Frontal cortex (tissue), 4 donors: ENCODE data around the gene VPS11. TPM values are rescaled to one million over a fixed set of nuclear protein-coding genes. Genes with fewer than 3 reads are reported as not detected.

Source experiments
- DNase-seq, 2 donors: peaks; one replicate each; pipeline ENCODE4 v3.0.0; 2012; ENCODE audit warnings: low spot score in 2 of 2
- FAIRE-seq: peaks from 2 replicates; lab custom pipeline; 2012; peaks lifted over from hg19 to GRCh38; lab: Jason Lieb, UNC
- total RNA-seq: library from RNA; depleted of rRNA; stranded (reverse); fragments of >200 nt; gene quantifications from one replicate; pipeline ENCODE4 v1.2.3, GENCODE V29; 2014
- donor health status: control.
- donor health status: control.
- donor health status: control.

Gene VPS11
- total RNA-seq, 1 donor from 2014 or later = 26.1 TPM

GRCh38 chr11:119116601-119117000, 49.0 kb downstream of the VPS11 start:
- DNase-seq = no peak
- FAIRE-seq = no peak

DNA sequence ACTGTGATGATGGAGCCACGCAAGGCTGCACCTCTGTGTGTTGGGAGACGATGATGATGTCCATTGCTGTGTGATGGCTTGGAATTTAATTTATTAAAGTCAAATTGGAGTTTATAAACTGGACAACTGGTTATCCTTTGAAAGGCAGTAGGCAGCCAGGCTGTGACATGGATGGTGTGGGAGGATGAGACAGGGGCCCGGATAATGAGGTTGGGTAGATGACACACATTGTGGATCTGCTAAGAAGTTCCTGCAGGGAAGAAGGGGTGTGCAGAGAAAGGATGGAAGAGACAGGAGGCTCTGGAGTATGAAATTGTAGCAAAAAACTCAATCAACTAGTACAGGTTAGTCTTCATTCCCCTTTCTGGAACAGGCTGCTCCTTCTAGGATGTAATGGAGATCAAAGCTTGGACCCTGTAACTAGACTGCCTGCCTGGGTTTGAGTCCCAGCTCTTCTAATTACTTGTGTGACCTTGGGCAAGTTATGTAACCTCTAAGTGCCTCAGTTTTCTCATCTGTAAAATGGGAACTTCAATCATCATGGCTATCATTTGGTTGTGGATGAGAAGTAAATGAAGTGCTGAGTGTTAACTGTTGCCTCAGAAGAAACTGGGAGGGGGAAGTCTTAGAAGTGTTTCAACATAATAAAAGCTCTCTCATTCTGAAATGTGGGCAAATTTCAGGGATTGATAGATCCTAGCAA, 49.5 kb downstream of the VPS11 start:
- no peak for DNase-seq
- no peak for FAIRE-seq

DNA sequence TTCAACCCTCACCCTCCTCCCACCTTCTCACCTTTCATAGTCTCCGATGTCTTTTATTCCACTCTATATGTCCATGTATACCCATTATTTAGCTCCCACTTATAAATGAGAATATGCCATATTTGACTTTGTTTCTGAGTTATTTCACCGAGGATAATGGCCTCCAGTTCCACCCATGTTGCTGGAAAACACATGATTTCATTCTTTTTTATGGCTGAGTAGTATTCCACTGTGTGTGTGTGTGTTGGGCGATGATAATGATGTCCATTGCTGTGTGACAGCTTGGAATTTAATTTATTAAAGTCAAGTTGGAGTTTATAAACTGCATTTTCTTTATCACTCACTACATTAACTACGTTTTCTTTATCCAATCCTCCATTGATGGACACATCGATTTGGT, 50.6 kb downstream of the VPS11 start:
- DNase-seq = no peak
- FAIRE-seq = no peak

GRCh38 chr11:119118946-119119345, 51.3 kb downstream of the VPS11 start:
- FAIRE-seq = no peak
- no peak for DNase-seq

GRCh38 chr11:119120639-119121007, 53.0 kb downstream of the VPS11 start:
- DNase-seq = no peak
- no peak for FAIRE-seq

GRCh38 chr11:119121008-119121810, 53.6 kb downstream of the VPS11 start, which contains the start of gene HINFP:
HINFP (plus strand) TSS chr11:119121580; CDS start chr11:119126945, 5,365 bp downstream.
- DNase-seq (peak; percentile 93 to 98), FAIRE-seq (no peak)

- DNase-seq = no peak
These were observed 54.1 kb downstream of the VPS11 start for GRCh38 chr11:119121811-119122124.

DNA sequence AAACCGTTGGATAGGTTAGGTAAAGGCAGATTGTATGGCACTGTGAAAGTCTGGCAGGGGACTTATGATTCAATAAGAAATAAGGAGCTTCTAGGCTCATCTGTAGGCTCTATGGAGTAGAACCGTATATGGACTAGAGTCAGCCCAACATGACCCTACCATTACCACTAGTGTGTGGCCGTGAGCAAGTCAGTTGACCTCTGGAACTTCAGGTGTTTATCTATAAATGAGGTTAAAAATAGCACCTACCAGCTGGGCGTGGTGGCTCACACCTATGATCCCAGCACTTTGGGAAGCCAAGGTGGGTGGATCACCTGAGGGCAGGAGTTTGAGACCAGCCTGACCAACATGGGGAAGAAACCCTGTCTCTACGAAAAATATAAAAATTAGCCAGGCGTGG, 58.2 kb downstream of the VPS11 start:
- DNase-seq (no peak), FAIRE-seq (no peak)

More at GRCh38 chr11:119121811-119122124, 54.1 kb downstream of the VPS11 start:
- FAIRE-seq = no peak

GRCh38 chr11:119126675-119127268, 59.2 kb downstream of the VPS11 start:
- no peak for FAIRE-seq
- DNase-seq = no peak

DNA sequence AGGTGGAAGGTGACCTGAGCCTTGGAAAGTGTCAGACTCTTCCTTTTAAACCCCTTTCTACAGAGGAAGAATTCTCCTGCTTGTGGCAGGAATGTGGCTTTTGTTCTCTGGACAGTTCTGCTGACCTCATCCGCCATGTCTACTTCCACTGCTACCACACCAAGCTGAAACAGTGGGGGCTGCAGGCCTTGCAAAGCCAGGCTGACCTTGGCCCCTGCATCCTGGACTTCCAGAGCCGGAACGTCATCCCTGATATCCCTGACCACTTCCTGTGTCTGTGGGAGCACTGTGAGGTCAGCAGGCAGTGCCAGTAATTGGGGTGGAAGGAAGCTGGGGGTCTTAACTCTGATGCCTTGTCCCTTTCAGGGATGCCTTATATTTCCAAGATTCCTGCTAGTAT, 63.0 kb downstream of the VPS11 start:
- DNase-seq (no peak), FAIRE-seq (no peak)

Other genes with a start within 250 kb of the VPS11 start
- gene CXCR5, start 183.9 kb upstream of the VPS11 start, total RNA-seq = not detected
- 8.6 TPM for gene BCL9L, start 141.9 kb upstream of the VPS11 start, total RNA-seq
- gene UPK2, start 111.5 kb upstream of the VPS11 start, total RNA-seq = not detected
- not detected for gene FOXR1, start 96.1 kb upstream of the VPS11 start, total RNA-seq
- gene CENATAC, start 69.7 kb upstream of the VPS11 start, total RNA-seq = 23.6 TPM
- 1,027 TPM for gene RPS25, start 49.5 kb upstream of the VPS11 start, total RNA-seq
- 68.1 TPM for gene TRAPPC4, start 49.1 kb upstream of the VPS11 start, total RNA-seq
- 7.7 TPM for gene SLC37A4, start 36.9 kb upstream of the VPS11 start, total RNA-seq
- gene HYOU1, start 10.6 kb upstream of the VPS11 start, total RNA-seq = 44.0 TPM
- 3.7 TPM for gene HMBS, start 17.1 kb downstream of the VPS11 start, total RNA-seq
- gene DPAGT1, start 34.0 kb downstream of the VPS11 start, total RNA-seq = 5.3 TPM
- 11.4 TPM for gene C2CD2L, start 39.5 kb downstream of the VPS11 start, total RNA-seq
- 24.5 TPM for gene HINFP, start 53.8 kb downstream of the VPS11 start, total RNA-seq
- gene ABCG4, start 81.2 kb downstream of the VPS11 start, total RNA-seq = 2.0 TPM
- 2.0 TPM for gene NLRX1, start 100.9 kb downstream of the VPS11 start, total RNA-seq
- not detected for gene NHERF4, start 117.7 kb downstream of the VPS11 start, total RNA-seq
- gene CBL, start 138.5 kb downstream of the VPS11 start, total RNA-seq = 8.6 TPM
- 11.4 TPM for gene MCAM, start 249.3 kb downstream of the VPS11 start, total RNA-seq